Neural progenitor cell (in vitro differentiated cells): Measurements from ENCODE around the gene ARHGEF25. TPM values are rescaled to one million over a fixed set of nuclear protein-coding genes. Genes with fewer than 3 reads are reported as not detected.

Source experiments
- DNase-seq: peaks from one replicate; pipeline ENCODE4 v3.0.0-alpha.2; 2016; ENCODE audit warnings: low spot score
- H2AFZ ChIP-seq: fragments of 200-600 bp; sonication (generic); replicated peaks from 2 replicates; pipeline ENCODE4 v1.6.1; 2016; ENCODE audit warnings: antibody characterized with exemption
- H3F3A ChIP-seq: fragments of 200-600 bp; sonication (generic); 2 replicates; pipeline ENCODE4 v1.6.1; 2016; ENCODE audit warnings: antibody characterized with exemption, low read depth
- H3K27ac ChIP-seq: fragments of 200-600 bp; sonication (generic); 2 replicates; pipeline ENCODE4 v1.5.1; 2016; ENCODE audit warnings: mild to moderate bottlenecking
- H3K27me3 ChIP-seq: fragments of 200-600 bp; sonication (generic); 2 replicates; pipeline ENCODE4 v1.6.1; 2016; ENCODE audit warnings: mild to moderate bottlenecking, moderate library complexity
- H3K36me3 ChIP-seq: fragments of 200-600 bp; sonication (generic); 2 replicates; pipeline ENCODE4 v1.5.1; 2016
- H3K4me1 ChIP-seq: fragments of 200-600 bp; sonication (generic); 2 replicates; pipeline ENCODE4 v1.6.1; 2016; ENCODE audit warnings: mixed run types
- H3K4me2 ChIP-seq: fragments of 200-600 bp; sonication (generic); 2 replicates; pipeline ENCODE4 v1.6.1; 2016
- H3K4me3 ChIP-seq: fragments of 200-600 bp; sonication (generic); 2 replicates; pipeline ENCODE4 v1.5.1; 2016
- H3K79me2 ChIP-seq: fragments of 200-600 bp; sonication (generic); 2 replicates; pipeline ENCODE4 v1.6.1; 2016; ENCODE audit warnings: low read depth
- H3K9ac ChIP-seq: fragments of 200-600 bp; sonication (generic); 2 replicates; pipeline ENCODE4 v1.6.1; 2016
- H3K9me3 ChIP-seq: fragments of 200-600 bp; sonication (generic); 2 replicates; pipeline ENCODE4 v1.5.1; 2016; ENCODE audit warnings: low read depth
- H4K20me1 ChIP-seq: fragments of 200-600 bp; sonication (generic); 2 replicates; pipeline ENCODE4 v1.6.1; 2016; ENCODE audit warnings: low read depth
- H3K27ac Mint-ChIP-seq: 3 replicates; pipeline ENCODE4 v1.8.0; 2021; ENCODE audit warnings: mixed read lengths
- H3K27me3 Mint-ChIP-seq: 2 replicates; pipeline ENCODE4 v1.8.0; 2022; ENCODE audit warnings: low read depth, mild to moderate bottlenecking, inconsistent platforms, moderate library complexity, mixed read lengths; ENCODE audit not compliant: insufficient read depth
- H3K36me3 Mint-ChIP-seq: 3 replicates; pipeline ENCODE4 v1.8.0; 2021; ENCODE audit warnings: mixed read lengths
- H3K4me1 Mint-ChIP-seq: 3 replicates; pipeline ENCODE4 v1.8.0; 2021; ENCODE audit warnings: mixed read lengths
- H3K4me3 Mint-ChIP-seq: 3 replicates; pipeline ENCODE4 v1.8.0; 2021; ENCODE audit warnings: mild to moderate bottlenecking, moderate library complexity, mixed read lengths
- H3K9me3 Mint-ChIP-seq: 3 replicates; pipeline ENCODE4 v1.8.0; 2020; ENCODE audit warnings: mixed read lengths
- CTCF ChIP-seq: fragments of 200-600 bp; sonication (generic); IDR thresholded peaks from 2 replicates; pipeline ENCODE4 v1.5.1; 2017; ENCODE audit warnings: antibody characterized with exemption, mild to moderate bottlenecking
- EZH2 ChIP-seq: fragments of 200-600 bp; sonication (generic); IDR thresholded peaks from 2 replicates; pipeline ENCODE4 v1.6.1; 2017; ENCODE audit warnings: antibody characterized with exemption, mild to moderate bottlenecking, moderate library complexity
- EZH2phosphoT487 ChIP-seq: fragments of 200-600 bp; sonication (generic); IDR thresholded peaks from 2 replicates; pipeline ENCODE4 v1.6.1; 2017; ENCODE audit warnings: antibody characterized with exemption
- total RNA-seq: library from RNA; depleted of rRNA; stranded (reverse); fragments of >200 nt; gene quantifications from 2 replicates; pipeline ENCODE4 v1.2.3, GENCODE V29; 2015; ENCODE audit warnings: low replicate concordance

Gene ARHGEF25
- total RNA-seq, 1 donor from 2014 or later = 17.3 TPM

GRCh38 chr12:57574795-57575194 is 36.4 kb upstream of the ARHGEF25 start:
- Histone ChIP-seq H3K9ac (no peak overlapping the region), H3F3A (no peaks in the 10 kb centered on the region), H3K27me3 (no peaks in the 10 kb centered on the region), H3K79me2 (no peaks in the 10 kb centered on the region), H3K27ac (no peak overlapping the region), H4K20me1 (no peaks in the 10 kb centered on the region), H3K36me3 (no peaks in the 10 kb centered on the region), H2AFZ (no peak overlapping the region), H3K4me1 (no peaks in the 10 kb centered on the region), H3K4me2 (no peak overlapping the region), H3K9me3 (no peaks in the 10 kb centered on the region), H3K4me3 (no peak overlapping the region)
- H3K36me3 Mint-ChIP-seq = peaks cover 11% of the 10 kb centered on the region
- H3K4me1 Mint-ChIP-seq = no peaks in the 10 kb centered on the region
- H3K4me3 Mint-ChIP-seq = no peak overlapping the region
- TF ChIP-seq CTCF = no peak
- TF ChIP-seq EZH2 = no peak
- TF ChIP-seq EZH2phosphoT487 = no peak
- no peaks in the 10 kb centered on the region for H3K9me3 Mint-ChIP-seq
- H3K27me3 Mint-ChIP-seq = peaks cover 6% of the 10 kb centered on the region
- no peak for DNase-seq
- no peak overlapping the region for H3K27ac Mint-ChIP-seq

- no peaks in the 10 kb centered on the region for H3F3A ChIP-seq
- H3K4me3 Mint-ChIP-seq = no peak overlapping the region
- TF ChIP-seq EZH2phosphoT487 (no peak), EZH2 (no peak), CTCF (no peak)
- peaks cover 11% of the 10 kb centered on the region for H3K36me3 Mint-ChIP-seq
- H3K4me2 ChIP-seq = no peak overlapping the region
- no peak overlapping the region for H3K27ac ChIP-seq
- H3K9ac ChIP-seq = no peak overlapping the region
- no peaks in the 10 kb centered on the region for H3K4me1 Mint-ChIP-seq
- H3K27me3 Mint-ChIP-seq = peaks cover 6% of the 10 kb centered on the region
- H3K9me3 ChIP-seq = no peaks in the 10 kb centered on the region
- H2AFZ ChIP-seq = no peak overlapping the region
- H3K4me3 ChIP-seq = no peak overlapping the region
- H3K79me2 ChIP-seq = no peaks in the 10 kb centered on the region
- no peak overlapping the region for H3K27ac Mint-ChIP-seq
- no peaks in the 10 kb centered on the region for H3K9me3 Mint-ChIP-seq
- no peaks in the 10 kb centered on the region for H3K27me3 ChIP-seq
- H3K4me1 ChIP-seq = no peaks in the 10 kb centered on the region
- no peak for DNase-seq
- H4K20me1 ChIP-seq = no peaks in the 10 kb centered on the region
- no peaks in the 10 kb centered on the region for H3K36me3 ChIP-seq
These were observed 35.2 kb upstream of the ARHGEF25 start for GRCh38 chr12:57575771-57576612.

- Histone ChIP-seq H4K20me1 (no peaks in the 10 kb centered on the region), H3K4me1 (no peaks in the 10 kb centered on the region), H3K9me3 (no peaks in the 10 kb centered on the region), H3K79me2 (no peaks in the 10 kb centered on the region), H2AFZ (no peak overlapping the region), H3K4me3 (no peak overlapping the region), H3K9ac (no peak overlapping the region), H3K4me2 (no peak overlapping the region), H3F3A (no peaks in the 10 kb centered on the region), H3K36me3 (no peaks in the 10 kb centered on the region), H3K27me3 (no peaks in the 10 kb centered on the region), H3K27ac (no peak overlapping the region)
- DNase-seq = no peak
- Mint-ChIP-seq H3K4me1 (no peaks in the 10 kb centered on the region), H3K27ac (no peak overlapping the region), H3K36me3 (peaks cover 11% of the 10 kb centered on the region), H3K4me3 (no peak overlapping the region), H3K27me3 (peaks cover 6% of the 10 kb centered on the region), H3K9me3 (no peaks in the 10 kb centered on the region)
- TF ChIP-seq CTCF (no peak), EZH2 (no peak), EZH2phosphoT487 (no peak)
These were observed 34.5 kb upstream of the ARHGEF25 start for GRCh38 chr12:57576613-57577160.
